H1 (cell line): ENCODE measurements around the gene NAV2. TPM values are rescaled to one million over a fixed set of nuclear protein-coding genes. Genes with fewer than 3 reads are reported as not detected.

ENCODE experiments used
- CTCF ChIA-PET: fragments of 300-600 bp; sonication (Branson Sonifier 250); formaldehyde crosslinking; loops from one replicate; lab custom pipeline; 2021; ENCODE audit not compliant: partially characterized antibody; lab: Charles Lee
- POLR2A ChIA-PET: fragments of 300-600 bp; sonication (Branson Sonifier 250); formaldehyde crosslinking; loops from one replicate; lab custom pipeline; 2021; ENCODE audit warnings: inconsistent platforms; ENCODE audit not compliant: partially characterized antibody; lab: Charles Lee
- DNase-seq, 2 experiments: peaks; one replicate each; pipeline versions ENCODE4 v3.0.0 to v3.0.0-alpha.2; 2010 to 2022; ENCODE audit warnings: low spot score in 2 of 2, low read depth in 1 of 2, mixed read lengths in 1 of 2
- FAIRE-seq: peaks from 2 replicates; lab custom pipeline; 2011; peaks lifted over from hg19 to GRCh38; lab: Jason Lieb, UNC
- H2AFZ ChIP-seq: 2 replicates; pipeline ENCODE4 v1.8.1; 2012; ENCODE audit warnings: low read length, inconsistent platforms
- H2AK5ac ChIP-seq: 2 replicates; pipeline ENCODE4 v1.6.1; 2013; ENCODE audit warnings: low read depth, low read length
- H2BK120ac ChIP-seq: replicated peaks from 2 replicates; pipeline ENCODE3; 2013; ENCODE audit warnings: low read depth, low read length, inconsistent platforms
- H2BK12ac ChIP-seq: 2 replicates; pipeline ENCODE4 v1.6.1; 2013; ENCODE audit warnings: low read depth, low read length
- H2BK15ac ChIP-seq: 2 replicates; pipeline ENCODE4 v1.6.1; 2013; ENCODE audit warnings: low read length
- H2BK20ac ChIP-seq: 2 replicates; pipeline ENCODE4 v1.6.1; 2013; ENCODE audit warnings: low read length
- H2BK5ac ChIP-seq: 2 replicates; pipeline ENCODE4 v1.6.1; 2013; ENCODE audit warnings: low read depth, low read length
- H3K14ac ChIP-seq: 2 replicates; pipeline ENCODE4 v1.6.1; 2013; ENCODE audit warnings: inconsistent platforms; ENCODE audit not compliant: insufficient read length
- H3K18ac ChIP-seq: 2 replicates; pipeline ENCODE4 v1.6.1; 2013; ENCODE audit warnings: low read length; ENCODE audit errors: extremely low read depth
- H3K23ac ChIP-seq: 2 replicates; pipeline ENCODE4 v1.6.1; 2013; ENCODE audit warnings: inconsistent platforms; ENCODE audit not compliant: insufficient read length
- H3K23me2 ChIP-seq: 2 replicates; pipeline ENCODE4 v1.6.1; 2013; ENCODE audit warnings: low read depth, low read length
- H3K27ac ChIP-seq: 2 replicates; pipeline ENCODE4 v1.6.1; 2011; ENCODE audit warnings: low read depth, low read length, inconsistent platforms
- H3K27me3 ChIP-seq, 4 experiments: replicated peaks in 1 of 4; 1 replicate in 1 of 4; 2 replicates in 3 of 4; pipeline versions ENCODE4 v1.6.1 to v1.8.1; 2011 to 2013; ENCODE audit warnings: low read length in 3 of 4, mild to moderate bottlenecking in 3 of 4, inconsistent platforms in 2 of 4, mixed read lengths in 2 of 4, moderate library complexity in 1 of 4; ENCODE audit not compliant: control insufficient read depth in 3 of 4, insufficient read depth in 3 of 4; ENCODE audit errors: extremely low read depth in 1 of 4
- H3K36me3 ChIP-seq, 4 experiments: 2 replicates each; pipeline versions ENCODE4 v1.6.1 to v1.8.1; 2011 to 2013; ENCODE audit warnings: mild to moderate bottlenecking in 4 of 4, low read length in 3 of 4, moderate library complexity in 2 of 4, control low read depth in 1 of 4, inconsistent platforms in 1 of 4; ENCODE audit not compliant: insufficient read depth in 4 of 4, control insufficient read depth in 2 of 4
- H3K4ac ChIP-seq: replicated peaks from 2 replicates; pipeline ENCODE3; 2013; ENCODE audit warnings: low read length, low read depth, mixed read lengths, inconsistent platforms; ENCODE audit not compliant: insufficient read length
- H3K4me1 ChIP-seq, 4 experiments: replicated peaks in 1 of 4; 1 replicate in 1 of 4; 2 replicates in 3 of 4; pipeline versions ENCODE4 v1.6.1 to v1.8.1; 2011 to 2013; ENCODE audit warnings: low read length in 3 of 4, inconsistent platforms in 2 of 4, mixed read lengths in 1 of 4; ENCODE audit not compliant: insufficient read depth in 4 of 4, control insufficient read depth in 3 of 4
- H3K4me2 ChIP-seq, 2 experiments: 2 replicates each; pipeline versions ENCODE4 v1.6.1 to v1.8.1; 2011 to 2013; ENCODE audit warnings: low read depth in 2 of 2, low read length in 2 of 2, control low read depth in 1 of 2, inconsistent platforms in 1 of 2, mild to moderate bottlenecking in 1 of 2; ENCODE audit not compliant: insufficient read depth in 1 of 2
- H3K4me3 ChIP-seq, 4 experiments: fragments of 200-600, 300-600 bp in 1 of 4; sonication (generic), shearing (Covaris generic), sonication (Bioruptor Twin) in 1 of 4; 2 replicates each; pipeline versions ENCODE4 v1.5.1 to v1.8.1; 2011 to 2016; ENCODE audit warnings: low read length in 4 of 4, low read depth in 3 of 4, control low read depth in 2 of 4, inconsistent platforms in 2 of 4, mild to moderate bottlenecking in 2 of 4, mixed read lengths in 1 of 4, moderate library complexity in 1 of 4; ENCODE audit not compliant: insufficient read depth in 2 of 4; ENCODE audit errors: extremely low read depth in 1 of 4
- H3K56ac ChIP-seq: replicated peaks from 2 replicates; pipeline ENCODE3; 2013; ENCODE audit warnings: low read depth, mild to moderate bottlenecking, mixed read lengths, low read length, inconsistent platforms; ENCODE audit not compliant: insufficient read length
- H3K79me1 ChIP-seq: 2 replicates; pipeline ENCODE4 v1.6.1; 2013; ENCODE audit warnings: low read depth, low read length, control low read depth
- H3K79me2 ChIP-seq, 2 experiments: 2 replicates each; pipeline versions ENCODE4 v1.6.1 to v1.8.1; 2012 to 2013; ENCODE audit warnings: low read length in 2 of 2, mild to moderate bottlenecking in 2 of 2, inconsistent platforms in 1 of 2; ENCODE audit not compliant: insufficient read depth in 2 of 2, control insufficient read depth in 1 of 2
- H3K9ac ChIP-seq, 4 experiments: replicated peaks in 1 of 4; 1 replicate in 1 of 4; 2 replicates in 3 of 4; pipeline versions ENCODE4 v1.6.1 to v1.8.1; 2011 to 2013; ENCODE audit warnings: low read depth in 3 of 4, low read length in 3 of 4, control low read depth in 2 of 4, mild to moderate bottlenecking in 2 of 4, moderate library complexity in 2 of 4, inconsistent platforms in 1 of 4; ENCODE audit errors: extremely low read depth in 1 of 4
- H3K9me3 ChIP-seq, 2 experiments: 2 replicates each; pipeline versions ENCODE4 v1.6.1 to v1.8.1; 2012 to 2013; ENCODE audit warnings: mild to moderate bottlenecking in 2 of 2, moderate library complexity in 2 of 2, control low read depth in 1 of 2, inconsistent platforms in 1 of 2, low read depth in 1 of 2, low read length in 1 of 2, mixed read lengths in 1 of 2; ENCODE audit not compliant: insufficient read depth in 2 of 2
- H4K20me1 ChIP-seq, 2 experiments: replicated peaks in 1 of 2; 2 replicates each; pipeline versions ENCODE3 to v1.8.1; 2011 to 2013; ENCODE audit warnings: inconsistent platforms in 2 of 2, low read length in 2 of 2, mild to moderate bottlenecking in 1 of 2; ENCODE audit not compliant: insufficient read depth in 2 of 2, control insufficient read depth in 1 of 2
- H4K5ac ChIP-seq: 2 replicates; pipeline ENCODE4 v1.6.1; 2013; ENCODE audit warnings: low read length, low read depth, mixed read lengths, inconsistent platforms; ENCODE audit not compliant: insufficient read length
- H4K8ac ChIP-seq: 2 replicates; pipeline ENCODE4 v1.8.0; 2013; ENCODE audit warnings: mild to moderate bottlenecking, moderate library complexity, low read length, inconsistent platforms; ENCODE audit not compliant: insufficient read depth; ENCODE audit errors: extremely low read depth
- H4K91ac ChIP-seq: replicated peaks from 2 replicates; pipeline ENCODE3; 2013; ENCODE audit warnings: low read length, mixed read lengths, inconsistent platforms; ENCODE audit not compliant: insufficient read length
- CBX5 ChIP-seq: fragments of 300-800, 300-1000 bp; sonication (generic); IDR thresholded peaks from 2 replicates; pipeline ENCODE4 v1.7.1; 2016; ENCODE audit warnings: antibody characterized with exemption, low read length, low read depth
- CBX8 ChIP-seq: fragments of 300-800, 300-1000 bp; sonication (generic); IDR thresholded peaks from 2 replicates; pipeline ENCODE4 v1.7.1; 2016; ENCODE audit warnings: low read depth, low read length, borderline replicate concordance
- CREB1 ChIP-seq: IDR thresholded peaks from 2 replicates; pipeline ENCODE4 v1.6.1; 2012; ENCODE audit warnings: inconsistent platforms
- EGR1 ChIP-seq: IDR thresholded peaks from 2 replicates; pipeline ENCODE4 v1.6.1; 2011; ENCODE audit warnings: low read depth, low read length, borderline replicate concordance
- HDAC2 ChIP-seq, 2 experiments: fragments of 300-600 bp in 1 of 2; sonication (generic) in 1 of 2; IDR thresholded peaks; 2 replicates each; pipeline ENCODE4 v1.6.1; 2011 to 2012; ENCODE audit warnings: low read depth in 2 of 2, low read length in 2 of 2, mild to moderate bottlenecking in 2 of 2, moderate library complexity in 2 of 2, borderline replicate concordance in 1 of 2, inconsistent platforms in 1 of 2
- KDM4A ChIP-seq: IDR thresholded peaks from one replicate; pipeline ENCODE4 v1.7.1; 2012; ENCODE audit warnings: low read depth, mild to moderate bottlenecking, moderate library complexity, low read length, inconsistent platforms; ENCODE audit not compliant: severe bottlenecking
- KDM5A ChIP-seq: fragments of 200-600 bp; IDR thresholded peaks from 2 replicates; pipeline ENCODE4 v1.7.1; 2012; ENCODE audit warnings: mild to moderate bottlenecking, low read length, inconsistent platforms, mixed read lengths
- RFX5 ChIP-seq: IDR thresholded peaks from 2 replicates; pipeline ENCODE4 v1.6.1; 2011; ENCODE audit warnings: low read depth, low read length, improper control_type of control experiment, borderline replicate concordance
- RNF2 ChIP-seq: fragments of 200-900, 300-1000 bp; sonication (generic); IDR thresholded peaks from 2 replicates; pipeline ENCODE4 v1.7.1; 2016; ENCODE audit warnings: borderline replicate concordance, low read depth, mild to moderate bottlenecking, antibody characterized with exemption, low read length; ENCODE audit not compliant: poor library complexity, severe bottlenecking; ENCODE audit errors: missing control alignments
- SIN3A ChIP-seq, 2 experiments: IDR thresholded peaks in 1 of 2; conservative IDR thresholded peaks in 1 of 2; 2 replicates each; pipeline ENCODE4 v1.6.1; 2011 to 2012; ENCODE audit warnings: low read length in 2 of 2, improper control_type of control experiment in 1 of 2, low read depth in 1 of 2, mild to moderate bottlenecking in 1 of 2
- SP2 ChIP-seq: IDR thresholded peaks from 2 replicates; pipeline ENCODE4 v1.6.1; 2012; ENCODE audit warnings: mild to moderate bottlenecking, low read length, inconsistent platforms
- TEAD4 ChIP-seq: IDR thresholded peaks from 2 replicates; pipeline ENCODE4 v1.6.1; 2012; ENCODE audit warnings: low read depth, low read length, inconsistent platforms, mixed read lengths
- USF2 ChIP-seq: IDR thresholded peaks from 2 replicates; pipeline ENCODE4 v1.6.1; 2011; ENCODE audit warnings: low read length, improper control_type of control experiment
- WGBS, 2 experiments: shearing (Covaris generic) in 1 of 2; methylation state at CpG; one replicate each; pipeline versions ENCODE4 v1.1.6 to v1.1.7; 2013 to 2015; ENCODE audit warnings: low lambda C conversion rate in 2 of 2, mixed read lengths in 2 of 2, inconsistent platforms in 1 of 2, low coverage in 1 of 2, missing lambda C conversion rate in 1 of 2; ENCODE audit not compliant: insufficient replicate concordance in 2 of 2, insufficient coverage in 1 of 2, insufficient read length in 1 of 2; ENCODE audit errors: extremely low coverage in 1 of 2, missing lambda C conversion rate in 1 of 2; 5-methylcytosine and 5-hydroxymethylcytosine counted together
- polyA plus RNA-seq, 7 experiments: library from polyadenylated mRNA; depleted of rRNA in 3 of 7; stranded (reverse) in 5 of 7; unstranded in 2 of 7; fragments of >200 nt in 5 of 7; fragments of 200-250 nt in 2 of 7; gene quantifications; 1 replicate in 5 of 7; 2 replicates in 1 of 7; 4 replicates in 1 of 7; pipeline versions ENCODE4 v1.2.1 to v1.2.3, GENCODE V29; 2011 to 2013; ENCODE audit warnings: missing spikeins in 2 of 7, mixed read lengths in 2 of 7
- total RNA-seq: library from RNA; stranded (reverse); fragmentation: NEBNext Ultra II Directional; extraction: Animal tissue kit (Norgen Biotek cat#: 25700); gene quantifications from 2 replicates; pipeline ENCODE4 v1.2.1, GENCODE V29; 2021

The NAV2 gene
- total and polyA plus RNA-seq, 2 of the 8 experiments (the other 6 are each of a cell fraction or from before 2014, with no cell fraction given) = 35.6 to 73.6 TPM

GRCh38 chr11:19866521-19866920 is 153.9 kb downstream of the NAV2 start:
- H3K4ac ChIP-seq = no peak overlapping the region
- H2BK15ac ChIP-seq = no peak overlapping the region
- peaks cover 0 to 30% of the 10 kb centered on the region in 2 experiments; a peak in 2 of 4 replicates for H3K79me2 ChIP-seq
- POLR2A ChIA-PET = no interaction called here
- FAIRE-seq = no peak
- H3K18ac ChIP-seq = no peak overlapping the region
- 95% methylated on average over 4 of the region's 4 CpGs; no CpG with 5 or more reads in 1 of the 2 experiments for WGBS, 2 experiments
- peaks cover 4 to 28% (median 14%) of the 10 kb centered on the region in 4 experiments for H3K4me1 ChIP-seq
- no peak overlapping the region for H3K4me2 ChIP-seq
- no peak overlapping the region for H4K91ac ChIP-seq
- H3K27me3 ChIP-seq = no peaks in the 10 kb centered on the region
- no peak overlapping the region for H2BK12ac ChIP-seq
- no peak overlapping the region for H3K4me3 ChIP-seq
- no peak overlapping the region for H3K14ac ChIP-seq
- no peak overlapping the region for H3K27ac ChIP-seq
- no peak overlapping the region for H2BK120ac ChIP-seq
- no peak overlapping the region for H4K8ac ChIP-seq
- no peak overlapping the region for H4K5ac ChIP-seq
- no peak overlapping the region for H2BK5ac ChIP-seq
- H3K36me3 ChIP-seq = peaks cover 3 to 9% (median 6%) of the 10 kb centered on the region in 4 experiments; a peak in 6 of 8 replicates
- H2BK20ac ChIP-seq = no peak overlapping the region
- H3K56ac ChIP-seq = no peak overlapping the region
- CTCF ChIA-PET = no interaction called here
- DNase-seq = no peak
- H3K9me3 ChIP-seq = no peaks in the 10 kb centered on the region
- H3K23me2 ChIP-seq = no peaks in the 10 kb centered on the region
- no peak overlapping the region for H2AK5ac ChIP-seq
- no peak overlapping the region for H3K23ac ChIP-seq
- H2AFZ ChIP-seq = no peak overlapping the region
- no peaks in the 10 kb centered on the region for H4K20me1 ChIP-seq
- H3K79me1 ChIP-seq = peaks cover 5% of the 10 kb centered on the region; the same call in 1 of the 2 replicates
- H3K9ac ChIP-seq = no peak overlapping the region
- TF ChIP-seq HDAC2 (IDR thresholded peaks at IDR 0.05; ENCODE audit: borderline replicate concordance in 1 of 2, low read depth in 2 of 2, low read length in 2 of 2) (no peak), KDM5A (no peak), USF2 (no peak), CREB1 (no peak), RFX5 (no peak), RNF2 (no peak), SIN3A (conservative IDR thresholded peaks at IDR 0.05 in 1 of 2, IDR thresholded peaks at IDR 0.05 in 1 of 2; ENCODE audit: low read depth in 1 of 2, low read length in 2 of 2) (no peak), CBX5 (no peak), SP2 (no peak), EGR1 (no peak), TEAD4 (no peak), KDM4A (no peak), CBX8 (no peak)
